GM10248 (cell line): Measurements from ENCODE around the gene LRP4.

ENCODE experiments used
- CTCF ChIA-PET: fragments of 300-600 bp; sonication (Branson Sonifier 250); formaldehyde crosslinking; extraction: SDS; loops from one replicate; lab custom pipeline; 2021; ENCODE audit warnings: antibody characterized with exemption; lab: Yijun Ruan, JAX
- POLR2A ChIA-PET: fragments of 350-650 bp; sonication (Branson Sonifier 250); formaldehyde crosslinking; extraction: SDS; loops from one replicate; lab custom pipeline; 2020; ENCODE audit warnings: antibody characterized with exemption; lab: Yijun Ruan, JAX
- DNase-seq: peaks from one replicate; pipeline ENCODE4 v3.0.0; 2012; ENCODE audit errors: extremely low spot score
- TF ChIP-seq, protein P1 (sequence below): IDR thresholded peaks from 2 replicates; pipeline ENCODE4 v1.5.1; 2012; ENCODE audit warnings: mild to moderate bottlenecking, low read depth; ENCODE audit errors: extremely low read depth, missing control alignments, control extremely low read depth

Gene LRP4

DNA sequence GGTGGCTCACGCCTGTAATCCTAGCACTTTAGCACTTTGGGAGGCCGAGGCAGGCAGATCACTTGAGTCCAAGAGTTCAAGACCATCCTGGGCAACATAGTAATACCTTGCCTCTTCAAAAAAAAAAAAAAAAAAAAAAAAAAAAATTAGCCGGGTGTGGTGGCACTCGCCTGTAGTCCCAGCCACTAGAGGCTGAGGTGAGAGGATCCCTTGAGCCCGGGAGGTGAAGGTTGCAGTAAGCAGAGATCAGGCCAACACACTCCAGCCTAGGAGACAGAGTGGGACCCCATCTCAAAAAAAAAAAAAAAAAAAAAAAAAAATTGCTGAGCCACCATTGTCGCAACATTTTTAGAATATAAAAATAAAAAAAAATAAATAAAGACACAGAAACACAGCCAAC, 79.8 kb downstream of the LRP4 start:
- CTCF ChIA-PET = interaction anchor here (1.1 to 1.4 kb wide), 2 partner anchors 12 to 48 kb away, joined by 3 to 5 read pairs; no protein-coding TSS in a partner anchor
- POLR2A ChIA-PET = no interaction called here
- DNase-seq = no peak
- TF ChIP-seq, protein P1, sequence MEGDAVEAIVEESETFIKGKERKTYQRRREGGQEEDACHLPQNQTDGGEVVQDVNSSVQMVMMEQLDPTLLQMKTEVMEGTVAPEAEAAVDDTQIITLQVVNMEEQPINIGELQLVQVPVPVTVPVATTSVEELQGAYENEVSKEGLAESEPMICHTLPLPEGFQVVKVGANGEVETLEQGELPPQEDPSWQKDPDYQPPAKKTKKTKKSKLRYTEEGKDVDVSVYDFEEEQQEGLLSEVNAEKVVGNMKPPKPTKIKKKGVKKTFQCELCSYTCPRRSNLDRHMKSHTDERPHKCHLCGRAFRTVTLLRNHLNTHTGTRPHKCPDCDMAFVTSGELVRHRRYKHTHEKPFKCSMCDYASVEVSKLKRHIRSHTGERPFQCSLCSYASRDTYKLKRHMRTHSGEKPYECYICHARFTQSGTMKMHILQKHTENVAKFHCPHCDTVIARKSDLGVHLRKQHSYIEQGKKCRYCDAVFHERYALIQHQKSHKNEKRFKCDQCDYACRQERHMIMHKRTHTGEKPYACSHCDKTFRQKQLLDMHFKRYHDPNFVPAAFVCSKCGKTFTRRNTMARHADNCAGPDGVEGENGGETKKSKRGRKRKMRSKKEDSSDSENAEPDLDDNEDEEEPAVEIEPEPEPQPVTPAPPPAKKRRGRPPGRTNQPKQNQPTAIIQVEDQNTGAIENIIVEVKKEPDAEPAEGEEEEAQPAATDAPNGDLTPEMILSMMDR = no peak

DNA sequence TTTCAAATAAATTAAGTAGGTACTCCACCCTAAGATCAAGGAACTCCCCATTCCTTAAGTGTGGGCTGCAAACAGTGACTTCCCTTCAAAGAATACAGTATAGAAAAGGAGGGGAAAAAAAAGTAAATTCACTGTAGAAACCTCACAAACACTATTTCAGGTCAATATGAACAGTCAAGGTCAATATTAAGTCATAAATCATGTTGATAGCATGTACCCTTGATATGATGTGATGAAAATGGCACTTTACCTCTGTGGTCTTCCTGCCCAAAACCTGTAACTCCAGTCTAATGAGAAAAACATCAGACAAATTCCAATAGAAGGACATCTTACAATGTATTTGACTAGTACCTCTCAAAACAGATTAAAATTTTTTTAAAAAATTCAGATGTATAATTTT, 80.5 kb downstream of the LRP4 start:
- ChIA-PET CTCF (interaction anchor here (1.1 to 1.3 kb wide), 2 partner anchors 10 to 12 kb away, joined by 3 to 5 read pairs; no protein-coding TSS in a partner anchor), POLR2A (no interaction called here)
- TF ChIP-seq, protein P1 = no peak
- no peak for DNase-seq

DNA sequence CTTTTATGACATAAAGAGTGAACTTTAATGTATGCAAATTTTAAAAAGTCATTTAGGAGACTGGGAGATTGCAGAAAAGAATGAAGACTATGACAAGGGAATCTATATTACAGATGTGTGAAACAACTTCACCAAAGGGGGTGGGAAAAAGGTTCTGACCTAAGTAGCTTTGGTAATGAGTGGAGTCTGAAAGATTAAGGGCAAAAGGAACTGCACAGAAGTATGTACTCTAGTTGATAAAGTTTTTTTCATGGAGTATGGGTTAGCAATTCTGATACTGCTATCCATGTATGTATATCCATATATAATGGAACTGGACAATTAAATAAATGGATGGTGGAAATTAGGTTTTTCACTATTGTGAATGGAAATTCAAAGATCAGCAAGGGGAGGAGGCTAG, 81.5 kb downstream of the LRP4 start:
- DNase-seq = no peak
- TF ChIP-seq, protein P1 = no peak
- CTCF ChIA-PET = interaction anchor here (1.3 kb wide), 1 partner anchor 9 kb away, joined by 3 read pairs; no protein-coding TSS in a partner anchor
- POLR2A ChIA-PET = no interaction called here

DNA sequence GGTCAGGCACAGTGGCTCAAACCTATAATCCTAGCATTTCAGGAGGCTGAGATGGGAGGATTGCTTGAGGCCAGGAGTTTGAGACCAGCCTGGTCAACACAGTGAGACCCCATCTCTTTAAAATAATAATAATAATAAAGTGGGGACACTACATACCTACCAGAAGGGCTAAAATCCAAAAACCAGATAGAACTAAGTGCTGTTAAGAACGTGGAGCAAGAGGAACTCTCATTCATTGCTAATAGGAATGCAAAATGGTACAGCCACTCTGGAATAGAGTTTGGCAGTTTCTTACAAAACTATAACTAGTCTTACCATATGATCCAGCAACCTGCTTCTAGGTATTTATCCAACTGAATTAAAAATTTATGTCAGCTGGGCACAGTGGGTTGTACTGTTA, 81.9 kb downstream of the LRP4 start:
- POLR2A ChIA-PET = no interaction called here
- CTCF ChIA-PET = no interaction called here
- TF ChIP-seq, protein P1 = no peak
- DNase-seq = no peak

DNA sequence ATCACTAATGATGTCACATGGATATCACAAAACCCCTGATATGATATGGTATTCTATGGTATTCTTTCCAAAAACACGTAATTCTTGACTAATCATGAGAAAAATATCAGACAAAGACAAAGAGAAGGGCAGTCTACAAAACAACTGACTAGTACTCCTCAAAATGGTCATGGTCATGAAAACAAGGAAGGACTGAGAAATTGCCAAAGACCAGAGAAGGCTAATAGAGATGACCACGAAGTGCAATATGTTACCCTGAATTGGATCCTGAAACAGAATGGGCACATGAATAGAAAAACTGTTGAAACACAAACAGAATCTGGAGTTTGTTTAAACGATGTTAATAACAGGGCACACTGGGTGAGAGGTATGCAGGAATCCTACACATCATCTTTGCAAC, 82.5 kb downstream of the LRP4 start:
- ChIA-PET CTCF (no interaction called here), POLR2A (no interaction called here)
- DNase-seq = no peak
- TF ChIP-seq, protein P1 = no peak

DNA sequence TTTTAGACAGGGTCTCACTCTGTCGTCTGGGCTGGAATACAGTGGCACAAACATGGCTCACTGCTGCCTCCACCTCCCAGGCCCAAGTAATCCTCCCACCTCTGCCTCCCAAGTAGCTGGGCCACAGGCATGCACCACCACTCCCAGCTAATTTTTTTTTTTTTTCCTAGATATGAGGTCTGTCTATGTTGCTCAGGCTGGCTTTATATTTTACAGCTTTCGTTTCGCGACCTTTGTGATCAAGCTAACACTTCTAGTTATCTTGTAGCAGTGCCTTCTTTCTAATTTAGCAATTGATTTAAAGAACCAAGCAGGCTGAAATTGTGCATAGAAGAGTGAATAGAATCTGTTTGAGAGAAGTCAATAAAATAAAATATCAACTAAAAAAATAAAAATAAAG, 83.5 kb downstream of the LRP4 start:
- TF ChIP-seq, protein P1 = no peak
- CTCF ChIA-PET = no interaction called here
- POLR2A ChIA-PET = no interaction called here
- DNase-seq = no peak
